ENCODE results near the gene MSRB1. TPM values are rescaled to one million over a fixed set of nuclear protein-coding genes. Genes with fewer than 3 reads are reported as not detected.

Gene MSRB1
- total and polyA plus RNA-seq, 11 donors = 12.4 to 70.2 (median 33.7) TPM

GRCh38 chr16:1953734-1954133 lies 10.7 kb upstream of the MSRB1 start:
- TF ChIP-seq POLR2A (IDR thresholded peaks at IDR 0.05) = no peak
- TF ChIP-seq CTCF (IDR thresholded peaks at IDR 0.05) = no peak
- DNase-seq (peak in 2 of 5 donors; percentile 20 to 40), ATAC-seq (peak in 3 of 4 donors; percentile 17 to 23 (median 22))
- 53 to 94% (median 63%) methylated on average over 4 to 22 of the region's 22 CpGs for WGBS, 4 donors
- peak overlapping the region; percentile 32 to 62 (median 54) for H3K4me3 ChIP-seq
- no peaks in the 10 kb centered on the region for H3K36me3 ChIP-seq
- H3K4me1 ChIP-seq = peaks cover 0 to 33% (median 5%) of the 10 kb centered on the region in 12 donors
- H3K27me3 ChIP-seq = no peaks in the 10 kb centered on the region
- intact Hi-C loops (cut with DNase I) = no loop called here
- no peaks in the 10 kb centered on the region for H3K9me3 ChIP-seq
- peak overlapping the region; percentile 75 to 99 (median 96) for H3K27ac ChIP-seq

- no peaks in the 10 kb centered on the region for H3K9me3 ChIP-seq
- H3K27me3 ChIP-seq = no peaks in the 10 kb centered on the region
- H3K4me3 ChIP-seq = no peak overlapping the region
- peak in 4 of 5 donors; percentile 64 to 83 (median 70) for DNase-seq
- H3K36me3 ChIP-seq = peaks cover 0 to 4% (median 0%) of the 10 kb centered on the region in 9 donors
- TF ChIP-seq POLR2A (IDR thresholded peaks at IDR 0.05) (no peak), CTCF (IDR thresholded peaks at IDR 0.05) (no peak)
- intact Hi-C loops (cut with DNase I) = no loop called here
- ATAC-seq = peak; percentile 39 to 76 (median 60)
- 49 to 72% (median 59%) methylated on average over 8 to 19 of the region's 19 CpGs for WGBS, 4 donors
- peaks cover 0 to 30% (median 5%) of the 10 kb centered on the region in 12 donors for H3K4me1 ChIP-seq
- peak overlapping the region; percentile 59 to 97 (median 83) for H3K27ac ChIP-seq
These were observed 7.6 kb upstream of the MSRB1 start for GRCh38 chr16:1950559-1950958.

GRCh38 chr16:1950047-1950446 lies 7.0 kb upstream of the MSRB1 start:
- DNase-seq (peak in 1 of 5 donors; percentile 55), ATAC-seq (peak; percentile 4 to 36 (median 22))
- Histone ChIP-seq H3K27me3 (no peaks in the 10 kb centered on the region), H3K27ac (peak overlapping the region; percentile 59 to 97 (median 83)), H3K9me3 (no peaks in the 10 kb centered on the region), H3K4me3 (no peak overlapping the region), H3K4me1 (peaks cover 0 to 30% (median 5%) of the 10 kb centered on the region in 12 donors), H3K36me3 (peaks cover 0 to 4% (median 0%) of the 10 kb centered on the region in 9 donors)
- TF ChIP-seq CTCF (IDR thresholded peaks at IDR 0.05) = no peak
- TF ChIP-seq POLR2A (IDR thresholded peaks at IDR 0.05) = no peak
- intact Hi-C loops (cut with DNase I) = no loop called here
- WGBS, 4 donors = 39 to 68% (median 55%) methylated on average over 4 to 7 of the region's 7 CpGs

- Histone ChIP-seq H3K9me3 (no peaks in the 10 kb centered on the region), H3K27ac (peak overlapping the region in 1 of 12 donors; percentile 37), H3K36me3 (peaks cover 0 to 4% (median 0%) of the 10 kb centered on the region in 9 donors), H3K4me1 (peaks cover 0 to 30% (median 5%) of the 10 kb centered on the region in 12 donors), H3K4me3 (no peak overlapping the region), H3K27me3 (no peaks in the 10 kb centered on the region)
- TF ChIP-seq CTCF (IDR thresholded peaks at IDR 0.05) = no peak
- TF ChIP-seq POLR2A (IDR thresholded peaks at IDR 0.05) = no peak
- 86 to 94% (median 93%) methylated on average over 10 to 11 of the region's 11 CpGs for WGBS, 4 donors
- intact Hi-C loops (cut with DNase I) = no loop called here
- ATAC-seq = no peak
- DNase-seq = no peak
These were observed 6.5 kb upstream of the MSRB1 start for GRCh38 chr16:1949507-1949906.
